ENCODE data around the gene NCOR2. TPM values are rescaled to one million over a fixed set of nuclear protein-coding genes. Genes with fewer than 3 reads are reported as not detected.

Gene NCOR2
- total and polyA plus RNA-seq, 10 of the 15 experiments (the other 5 are each of a cell fraction or from before 2014, with no cell fraction given): 0.43 to 179 (median 14.9) TPM

GRCh38 chr12:124562796-124563181 lies 4.6 kb downstream of the NCOR2 start (continued):
- TF ChIP-seq MAX (IDR thresholded peaks at IDR 0.05; ENCODE audit: low read depth, low read length): no peak
- TF ChIP-seq STAT1 (conservative IDR thresholded peaks at IDR 0.05): no peak
- no peak for TF ChIP-seq ATF3 (IDR thresholded peaks at IDR 0.05; ENCODE audit: borderline replicate concordance, extremely low read depth, low read depth, low read length)
- TF ChIP-seq IRF4 (IDR thresholded peaks at IDR 0.05; ENCODE audit: low read depth, low read length): no peak
- no peak for TF ChIP-seq SIX5 (IDR thresholded peaks at IDR 0.05; ENCODE audit: low read depth, low read length, severe bottlenecking)
- no peak for TF ChIP-seq MYC (IDR thresholded peaks at IDR 0.05; ENCODE audit: insufficient read depth, insufficient read length, insufficient replicate concordance, low read length, severe bottlenecking)
- no peak for TF ChIP-seq DPF2 (IDR thresholded peaks at IDR 0.05)

GRCh38 chr12:124562018-124562795 lies 5.2 kb downstream of the NCOR2 start:
- in situ Hi-C loops (cut with MboI): no loop called here
- Histone ChIP-seq H3K4me2 (ENCODE audit: control insufficient read depth, insufficient read depth) (peak overlapping the region; percentile 10; the same call in 1 of the 2 replicates), H3K9me3 (replicated peaks; ENCODE audit: control insufficient read depth, insufficient read depth, low read length) (no peaks in the 10 kb centered on the region; the same call in 2 of the 3 replicates), H3K4me1 (ENCODE audit: control insufficient read depth, insufficient read depth, low read length) (peaks cover 27% of the 10 kb centered on the region), H3K27me3 (replicated peaks in 1 of 2; ENCODE audit: control insufficient read depth in 2 of 2, insufficient read depth in 2 of 2, low read length in 1 of 2) (no peaks in the 10 kb centered on the region), H2AFZ (ENCODE audit: control insufficient read depth, low read depth, low read length) (no peak overlapping the region), H4K20me1 (ENCODE audit: control insufficient read depth, insufficient read depth) (peaks cover 2% of the 10 kb centered on the region; the same call in 1 of the 2 replicates), H3K4me3 (no peak overlapping the region), H3K27ac (ENCODE audit: control insufficient read depth, insufficient read depth) (no peak overlapping the region), H3K36me3 (ENCODE audit: control insufficient read depth in 2 of 2, insufficient read depth in 2 of 2, low read length in 1 of 2) (peaks cover 0 to 4% of the 10 kb centered on the region in 2 experiments; a peak in 3 of 4 replicates), H3K9ac (ENCODE audit: control insufficient read depth, insufficient read depth, low read length) (no peak overlapping the region), H3K79me2 (ENCODE audit: control insufficient read depth, insufficient read depth, low read length) (peaks cover 98% of the 10 kb centered on the region)
- ChIA-PET SMC1A (ENCODE audit: uncharacterized antibody, unreplicated experiment) (interaction anchor here (0.9 to 7.0 kb wide), 4 partner anchors 9 to 203 kb away, joined by 4 to 48 read pairs (median 4); no protein-coding TSS in a partner anchor), RAD21 (ENCODE audit: unreplicated experiment) (interaction anchor here (1.0 to 6.0 kb wide), 3 partner anchors 10 to 68 kb away, joined by 3 to 37 read pairs (median 4); no protein-coding TSS in a partner anchor), POLR2A (interaction anchor here (1.9 kb wide), 1 partner anchor 18 kb away, joined by 5 read pairs; no protein-coding TSS in a partner anchor), CTCF (interaction anchor here (1.0 to 1.4 kb wide), 5 partner anchors 7 to 526 kb away, joined by 3 to 5 read pairs (median 3); no protein-coding TSS in a partner anchor)
- no TSS peak for BruUV-seq (replicated peaks)
- FAIRE-seq (no peak), DNase-seq (ENCODE audit: low read depth, low spot score) (no peak), ATAC-seq (no peak)
- intact Hi-C loops (cut with micrococcal nuclease; ENCODE audit: unreplicated experiment): loop anchor here (10.0 kb wide), 1 partner anchor 353 kb away; the partner anchor contains the start of gene UBC
- WGBS (ENCODE audit: insufficient coverage, insufficient replicate concordance, low lambda C conversion rate, missing lambda C conversion rate): 84% methylated on average over 18 of the region's 18 CpGs
- TF ChIP-seq STAT3 (IDR thresholded peaks at IDR 0.05; ENCODE audit: low read depth, low read length) (no peak), CUX1 (IDR thresholded peaks at IDR 0.05; ENCODE audit: insufficient replicate concordance, low read depth, low read length) (no peak), ZNF687 (IDR thresholded peaks at IDR 0.05) (no peak)
